HepG2 (cell line): ENCODE results near the gene CAPN8. TPM values are rescaled to one million over a fixed set of nuclear protein-coding genes. Genes with fewer than 3 reads are reported as not detected.

Experiments
- ARID5B ChIP-seq: IDR thresholded peaks from 2 replicates; pipeline ENCODE4 v1.4.0; 2020; ENCODE audit warnings: mild to moderate bottlenecking, missing genetic modification reagents
- GABPB1 ChIP-seq: IDR thresholded peaks from 2 replicates; pipeline ENCODE4 v1.6.1; 2016; ENCODE audit warnings: mild to moderate bottlenecking, missing genetic modification reagents, moderate library complexity, missing compliant biosample characterization
- GLMP ChIP-seq: sonication (generic); formaldehyde crosslinking; IDR thresholded peaks from 2 replicates; pipeline ENCODE4 v1.9.0; 2021; ENCODE audit warnings: missing genetic modification reagents, mild to moderate bottlenecking, borderline replicate concordance
- HIC2 ChIP-seq: sonication (generic); formaldehyde crosslinking; IDR thresholded peaks from 2 replicates; pipeline ENCODE4 v1.9.0; 2022; ENCODE audit warnings: low read depth, missing genetic modification reagents
- HMG20B ChIP-seq: conservative IDR thresholded peaks from 2 replicates; pipeline ENCODE4 v1.6.1; 2016; ENCODE audit warnings: missing genetic modification reagents, missing compliant biosample characterization
- ISL2 ChIP-seq: sonication (generic); formaldehyde crosslinking; IDR thresholded peaks from 2 replicates; pipeline ENCODE4 v1.5.0; 2020; ENCODE audit warnings: missing genetic modification reagents
- MED8 ChIP-seq: sonication (generic); formaldehyde crosslinking; IDR thresholded peaks from 2 replicates; pipeline ENCODE4 v1.8.1; 2023; ENCODE audit warnings: mild to moderate bottlenecking, missing genetic modification reagents; ENCODE audit not compliant: insufficient replicate concordance
- NFYC ChIP-seq: IDR thresholded peaks from 2 replicates; pipeline ENCODE4 v1.6.1; 2016; ENCODE audit warnings: missing genetic modification reagents, missing compliant biosample characterization
- PAWR ChIP-seq: sonication (generic); formaldehyde crosslinking; IDR thresholded peaks from 2 replicates; pipeline ENCODE4 v1.4.0; 2020; ENCODE audit warnings: missing genetic modification reagents, mild to moderate bottlenecking, borderline replicate concordance
- PAXIP1 ChIP-seq: sonication (generic); formaldehyde crosslinking; conservative IDR thresholded peaks from 2 replicates; pipeline ENCODE4 v1.4.0; 2020; ENCODE audit warnings: mild to moderate bottlenecking, missing genetic modification reagents, moderate library complexity
- SMC3 ChIP-seq: IDR thresholded peaks from 2 replicates; pipeline ENCODE4 v1.6.1; 2011; ENCODE audit warnings: low read length, improper control_type of control experiment
- ZNF121 ChIP-seq: sonication (generic); formaldehyde crosslinking; IDR thresholded peaks from 2 replicates; pipeline ENCODE4 v1.5.0; 2020; ENCODE audit warnings: mild to moderate bottlenecking, missing genetic modification reagents
- ZNF263 ChIP-seq: sonication (generic); formaldehyde crosslinking; IDR thresholded peaks from 2 replicates; pipeline ENCODE4 v1.4.0; 2020; ENCODE audit warnings: missing genetic modification reagents
- ZNF354B ChIP-seq: sonication (generic); formaldehyde crosslinking; IDR thresholded peaks from 2 replicates; pipeline ENCODE4 v1.8.0; 2022; ENCODE audit warnings: mild to moderate bottlenecking, missing genetic modification reagents
- ZNF432 ChIP-seq: sonication (generic); formaldehyde crosslinking; IDR thresholded peaks from 2 replicates; pipeline ENCODE4 v1.5.0; 2020; ENCODE audit warnings: missing genetic modification reagents, mild to moderate bottlenecking, borderline replicate concordance
- ZNF513 ChIP-seq: sonication (generic); formaldehyde crosslinking; conservative IDR thresholded peaks from 2 replicates; pipeline ENCODE4 v1.5.0; 2020; ENCODE audit warnings: missing genetic modification reagents
- ZNF547 ChIP-seq: sonication (generic); formaldehyde crosslinking; IDR thresholded peaks from 2 replicates; pipeline ENCODE4 v1.5.1; 2020; ENCODE audit warnings: mild to moderate bottlenecking, missing genetic modification reagents
- ZNF629 ChIP-seq: sonication (generic); formaldehyde crosslinking; conservative IDR thresholded peaks from 2 replicates; pipeline ENCODE4 v1.5.0; 2020; ENCODE audit warnings: missing genetic modification reagents
- ZSCAN22 ChIP-seq: sonication (generic); formaldehyde crosslinking; IDR thresholded peaks from 2 replicates; pipeline ENCODE4 v1.4.0; 2020; ENCODE audit warnings: mild to moderate bottlenecking, missing genetic modification reagents
- polyA plus RNA-seq, 8 experiments: library from polyadenylated mRNA; depleted of rRNA in 3 of 8; stranded (reverse) in 7 of 8; unstranded in 1 of 8; fragments of >200 nt; fragmentation: Illumina TruSeq in 4 of 8; extraction: Trizol in 4 of 8; gene quantifications; 2 replicates each; pipeline versions ENCODE4 v1.2.1 to v1.2.3, GENCODE V29; 2011 to 2016; ENCODE audit warnings: low read depth in 4 of 8, missing spikeins in 1 of 8, mixed read lengths in 1 of 8; ENCODE audit not compliant: insufficient read depth in 1 of 8
- total RNA-seq, 5 experiments: library from RNA; depleted of rRNA; stranded (reverse); fragments of >200 nt; fragmentation: Illumina TruSeq; extraction: Trizol; gene quantifications; 2 replicates each; pipeline ENCODE4 v1.2.3, GENCODE V29; 2016; ENCODE audit warnings: low read depth in 1 of 5

Gene CAPN8
- total and polyA plus RNA-seq, 2 of the 13 experiments (the other 11 are each of a cell fraction or from before 2014, with no cell fraction given), result 0.20 to 0.25 TPM

GRCh38 chr1:223708001-223708359, 42.5 kb upstream of the CAPN8 start (continued):
- TF ChIP-seq ZNF432 (CRISPR knock-in tag) (no peak), ZNF263 (CRISPR knock-in tag) (0 out of 2 replicates have a peak, but pooled peaks have one; percentile 7), ZNF547 (no peak), GLMP (no peak), PAWR (CRISPR knock-in tag) (no peak), GABPB1 (CRISPR knock-in tag) (no peak), HMG20B (CRISPR knock-in tag) (0 out of 2 replicates have a peak, but pooled peaks have one; percentile 55), SMC3 (0 out of 2 replicates have a peak, but pooled peaks have one; percentile 16), ZNF354B (CRISPR knock-in tag) (no peak), ZSCAN22 (CRISPR knock-in tag) (no peak), ZNF121 (CRISPR knock-in tag) (no peak), ISL2 (0 out of 2 replicates have a peak, but pooled peaks have one; percentile 22), ZNF629 (CRISPR knock-in tag) (0 out of 2 replicates have a peak, but pooled peaks have one; percentile 5), HIC2 (CRISPR knock-in tag) (no peak), PAXIP1 (0 out of 2 replicates have a peak, but pooled peaks have one; percentile 34), ZNF513 (CRISPR knock-in tag) (no peak), MED8 (CRISPR knock-in tag) (no peak), ARID5B (CRISPR knock-in tag) (peak; percentile 76), NFYC (no peak)
